ENCODE data around the gene GRIN3B. TPM values are rescaled to one million over a fixed set of nuclear protein-coding genes. Genes with fewer than 3 reads are reported as not detected.

Gene GRIN3B
- total RNA-seq, 3 donors from 2014 or later, result 2.6 TPM; not detected in 2

GRCh38 chr19:974564-975257 lies 25.5 kb upstream of the GRIN3B start:
- DNase-seq (ENCODE audit: low spot score in 2 of 2), result no peak
- intact Hi-C loops (cut with DNase I; ENCODE audit: low total_unique reads), result no loop called here
- Histone ChIP-seq H3K36me3 (peaks cover 3% of the 10 kb centered on the region), H3K4me3 (no peak overlapping the region), H3K27me3 (no peaks in the 10 kb centered on the region), H3K4me1 (no peaks in the 10 kb centered on the region), H3K9me3 (peaks cover 6% of the 10 kb centered on the region in 2 donors), H3K27ac (no peak overlapping the region)
- TF ChIP-seq POLR2AphosphoS5 (IDR thresholded peaks at IDR 0.05) (no peak), POLR2A (IDR thresholded peaks at IDR 0.05) (no peak), CTCF (IDR thresholded peaks at IDR 0.05) (no peak)

- TF ChIP-seq POLR2AphosphoS5 (IDR thresholded peaks at IDR 0.05) (no peak), CTCF (IDR thresholded peaks at IDR 0.05) (no peak), POLR2A (IDR thresholded peaks at IDR 0.05) (no peak)
- H3K4me1 ChIP-seq, result no peaks in the 10 kb centered on the region
- no peaks in the 10 kb centered on the region for H3K27me3 ChIP-seq
- intact Hi-C loops (cut with DNase I; ENCODE audit: low total_unique reads), result no loop called here
- no peak overlapping the region for H3K27ac ChIP-seq
- peaks cover 3% of the 10 kb centered on the region for H3K36me3 ChIP-seq
- H3K9me3 ChIP-seq, result no peaks in the 10 kb centered on the region
- no peak overlapping the region for H3K4me3 ChIP-seq
- no peak for DNase-seq (ENCODE audit: low spot score in 2 of 2)
Observed at GRCh38 chr19:976476-976875, 23.7 kb upstream of the GRIN3B start.

GRCh38 chr19:977058-977464 lies 23.2 kb upstream of the GRIN3B start:
- no peak overlapping the region for H3K4me3 ChIP-seq
- TF ChIP-seq POLR2A (IDR thresholded peaks at IDR 0.05) (no peak), POLR2AphosphoS5 (IDR thresholded peaks at IDR 0.05) (no peak), CTCF (IDR thresholded peaks at IDR 0.05) (no peak)
- intact Hi-C loops (cut with DNase I; ENCODE audit: low total_unique reads), result no loop called here

GRCh38 chr19:979318-979741 lies 20.9 kb upstream of the GRIN3B start:
- Histone ChIP-seq H3K4me1 (no peaks in the 10 kb centered on the region), H3K4me3 (peak overlapping the region in 1 of 3 donors; percentile 19), H3K27me3 (no peaks in the 10 kb centered on the region), H3K36me3 (no peaks in the 10 kb centered on the region), H3K27ac (peak overlapping the region in 1 of 2 donors; percentile 21), H3K9me3 (no peaks in the 10 kb centered on the region)
- no peak for TF ChIP-seq POLR2A (IDR thresholded peaks at IDR 0.05)
- TF ChIP-seq CTCF (IDR thresholded peaks at IDR 0.05), result no peak
- no peak for TF ChIP-seq POLR2AphosphoS5 (IDR thresholded peaks at IDR 0.05)
- no peak for DNase-seq (ENCODE audit: low spot score in 2 of 2)
- intact Hi-C loops (cut with DNase I; ENCODE audit: low total_unique reads), result no loop called here

More at GRCh38 chr19:977058-977464, 23.2 kb upstream of the GRIN3B start:
- Histone ChIP-seq H3K27me3 (no peaks in the 10 kb centered on the region), H3K4me1 (no peaks in the 10 kb centered on the region), H3K9me3 (no peaks in the 10 kb centered on the region), H3K36me3 (no peaks in the 10 kb centered on the region), H3K27ac (no peak overlapping the region)
- no peak for DNase-seq (ENCODE audit: low spot score in 2 of 2)

GRCh38 chr19:980133-980998 lies 19.9 kb upstream of the GRIN3B start:
- H3K27ac ChIP-seq, result no peak overlapping the region
- no peaks in the 10 kb centered on the region for H3K36me3 ChIP-seq
- no peaks in the 10 kb centered on the region for H3K27me3 ChIP-seq
- no peak for TF ChIP-seq POLR2AphosphoS5 (IDR thresholded peaks at IDR 0.05)
- TF ChIP-seq CTCF (IDR thresholded peaks at IDR 0.05), result no peak
- no peak for TF ChIP-seq POLR2A (IDR thresholded peaks at IDR 0.05)
- intact Hi-C loops (cut with DNase I; ENCODE audit: low total_unique reads), result loop anchor here (5.0 to 10.0 kb wide), 2 partner anchors 123 to 226 kb away; partner anchors contain the start of genes CFD and MISP
- H3K4me3 ChIP-seq, result no peak overlapping the region
- no peak for DNase-seq (ENCODE audit: low spot score in 2 of 2)
- no peaks in the 10 kb centered on the region for H3K9me3 ChIP-seq
- no peaks in the 10 kb centered on the region for H3K4me1 ChIP-seq

Measured in breast epithelium (tissue), 4 donors.